Activated CD8-positive, alpha-beta T cell treated with anti-CD3 and anti-CD28 coated beads for 36 hours (primary cell): ENCODE results near the gene PLA2R1. TPM values are rescaled to one million over a fixed set of nuclear protein-coding genes. Genes with fewer than 3 reads are reported as not detected.

Experiments used
- ATAC-seq: fragments of 200-7000 bp; cut with Tn5 transposase; one replicate; pipeline ENCODE4 v1.10.0; 2021; ENCODE audit warnings: mild to moderate bottlenecking, moderate library complexity
- CTCF ChIA-PET: fragments of 350-600 bp; sonication (Branson Sonifier 250); formaldehyde crosslinking; loops from one replicate; lab custom pipeline; 2021; ENCODE audit warnings: antibody characterized with exemption; lab: Charles Lee
- POLR2A ChIA-PET: fragments of 350-600 bp; sonication (Branson Sonifier 250); formaldehyde crosslinking; loops from one replicate; lab custom pipeline; 2021; ENCODE audit warnings: antibody characterized with exemption; lab: Charles Lee
- DNase-seq: peaks from one replicate; pipeline ENCODE4 v3.0.0-alpha.2; 2020
- H3K27ac Mint-ChIP-seq: one replicate; pipeline ENCODE4 v1.8.0; 2021; ENCODE audit warnings: mild to moderate bottlenecking, mixed read lengths
- H3K27me3 Mint-ChIP-seq: one replicate; pipeline ENCODE4 v1.8.0; 2021; ENCODE audit warnings: mixed read lengths
- H3K36me3 Mint-ChIP-seq: one replicate; pipeline ENCODE4 v1.8.0; 2021; ENCODE audit warnings: low read depth, mixed read lengths
- H3K4me1 Mint-ChIP-seq: one replicate; pipeline ENCODE4 v1.8.0; 2021; ENCODE audit warnings: low read depth, mixed read lengths
- H3K4me3 Mint-ChIP-seq: one replicate; pipeline ENCODE4 v1.8.0; 2021; ENCODE audit warnings: mild to moderate bottlenecking, moderate library complexity, mixed read lengths
- H3K9me3 Mint-ChIP-seq: one replicate; pipeline ENCODE4 v1.8.0; 2021; ENCODE audit warnings: mixed read lengths
- intact Hi-C: fragments of 100-400 bp; cut with micrococcal nuclease; formaldehyde crosslinking; loops from one replicate; pipeline ENCODE4 v1.10.0; 2022
- total RNA-seq, 2 experiments: library from RNA; stranded (reverse); gene quantifications; one replicate each; pipeline ENCODE4 v1.2.3, GENCODE V29; 2021
- TF ChIP-seq, protein P1 (sequence below): fragments of 200-600 bp; IDR thresholded peaks from one replicate; pipeline ENCODE4 v1.8.0; 2022; ENCODE audit warnings: antibody characterized with exemption, mild to moderate bottlenecking

PLA2R1 gene
- total RNA-seq, 2 experiments from 2014 or later, result not detected

- DNase-seq (no peak), ATAC-seq (no peak)
- intact Hi-C loops, result no loop called here
- TF ChIP-seq, protein P1, sequence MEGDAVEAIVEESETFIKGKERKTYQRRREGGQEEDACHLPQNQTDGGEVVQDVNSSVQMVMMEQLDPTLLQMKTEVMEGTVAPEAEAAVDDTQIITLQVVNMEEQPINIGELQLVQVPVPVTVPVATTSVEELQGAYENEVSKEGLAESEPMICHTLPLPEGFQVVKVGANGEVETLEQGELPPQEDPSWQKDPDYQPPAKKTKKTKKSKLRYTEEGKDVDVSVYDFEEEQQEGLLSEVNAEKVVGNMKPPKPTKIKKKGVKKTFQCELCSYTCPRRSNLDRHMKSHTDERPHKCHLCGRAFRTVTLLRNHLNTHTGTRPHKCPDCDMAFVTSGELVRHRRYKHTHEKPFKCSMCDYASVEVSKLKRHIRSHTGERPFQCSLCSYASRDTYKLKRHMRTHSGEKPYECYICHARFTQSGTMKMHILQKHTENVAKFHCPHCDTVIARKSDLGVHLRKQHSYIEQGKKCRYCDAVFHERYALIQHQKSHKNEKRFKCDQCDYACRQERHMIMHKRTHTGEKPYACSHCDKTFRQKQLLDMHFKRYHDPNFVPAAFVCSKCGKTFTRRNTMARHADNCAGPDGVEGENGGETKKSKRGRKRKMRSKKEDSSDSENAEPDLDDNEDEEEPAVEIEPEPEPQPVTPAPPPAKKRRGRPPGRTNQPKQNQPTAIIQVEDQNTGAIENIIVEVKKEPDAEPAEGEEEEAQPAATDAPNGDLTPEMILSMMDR, result no peak
- Mint-ChIP-seq H3K4me3 (no peak overlapping the region), H3K27ac (no peak overlapping the region), H3K9me3 (no peaks in the 10 kb centered on the region), H3K36me3 (no peaks in the 10 kb centered on the region), H3K27me3 (peaks cover 22% of the 10 kb centered on the region), H3K4me1 (no peaks in the 10 kb centered on the region)
- CTCF ChIA-PET, result interaction anchor here (1.6 kb wide), 1 partner anchor 14 kb away, joined by 3 read pairs; no protein-coding TSS in a partner anchor
- POLR2A ChIA-PET, result interaction anchor here (0.6 kb wide), 1 partner anchor 982 kb away, joined by 3 read pairs; no protein-coding TSS in a partner anchor
These were observed 76.8 kb downstream of the PLA2R1 start for GRCh38 chr2:159985656-159986055.

- POLR2A ChIA-PET, result no interaction called here
- DNase-seq, result no peak
These were observed 78.4 kb downstream of the PLA2R1 start for GRCh38 chr2:159984034-159984433.

GRCh38 chr2:159982842-159983785 lies 79.3 kb downstream of the PLA2R1 start:
- no peak overlapping the region for H3K27ac Mint-ChIP-seq
- ATAC-seq (no peak), DNase-seq (no peak)
- H3K27me3 Mint-ChIP-seq, result peaks cover 14% of the 10 kb centered on the region
- no peak overlapping the region for H3K4me3 Mint-ChIP-seq
- no peaks in the 10 kb centered on the region for H3K4me1 Mint-ChIP-seq
- ChIA-PET POLR2A (no interaction called here), CTCF (interaction anchor here (1.4 kb wide), 1 partner anchor 39 kb away, joined by 3 read pairs; no protein-coding TSS in a partner anchor)
- no peaks in the 10 kb centered on the region for H3K36me3 Mint-ChIP-seq
- TF ChIP-seq, protein P1, result no peak
- intact Hi-C loops, result no loop called here
- no peaks in the 10 kb centered on the region for H3K9me3 Mint-ChIP-seq

More at GRCh38 chr2:159984034-159984433, 78.4 kb downstream of the PLA2R1 start:
- CTCF ChIA-PET, result interaction anchor here (1.0 to 1.4 kb wide), 2 partner anchors 38 to 148 kb away, joined by 3 read pairs; no protein-coding TSS in a partner anchor
- Mint-ChIP-seq H3K9me3 (no peaks in the 10 kb centered on the region), H3K36me3 (no peaks in the 10 kb centered on the region), H3K27me3 (peaks cover 19% of the 10 kb centered on the region), H3K4me1 (no peaks in the 10 kb centered on the region), H3K4me3 (no peak overlapping the region), H3K27ac (no peak overlapping the region)
- intact Hi-C loops, result no loop called here
- TF ChIP-seq, protein P1, result no peak
- no peak for ATAC-seq

DNA sequence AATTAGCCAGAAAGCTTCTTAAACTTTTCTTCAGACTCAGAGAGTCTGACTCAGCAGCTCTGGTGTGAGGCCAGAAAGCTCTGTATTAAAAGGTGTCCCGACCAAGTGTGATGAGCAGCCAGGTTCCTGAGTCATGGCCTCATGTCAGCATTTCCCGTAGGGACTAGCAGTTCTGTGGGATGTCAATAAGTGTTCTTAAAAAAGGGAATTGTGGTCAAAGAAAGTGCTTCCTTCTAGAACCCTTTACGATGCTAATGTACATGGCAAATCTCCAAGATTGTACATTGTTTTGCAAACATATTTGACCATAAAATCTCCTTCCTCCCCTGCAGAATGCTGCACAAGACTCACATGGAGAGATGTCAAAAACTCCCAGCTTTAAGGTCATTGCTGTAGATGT lies 80.1 kb downstream of the PLA2R1 start:
- Mint-ChIP-seq H3K4me1 (no peaks in the 10 kb centered on the region), H3K9me3 (no peaks in the 10 kb centered on the region), H3K27me3 (peaks cover 10% of the 10 kb centered on the region), H3K36me3 (no peaks in the 10 kb centered on the region), H3K4me3 (no peak overlapping the region), H3K27ac (no peak overlapping the region)
- ATAC-seq, result no peak
- CTCF ChIA-PET, result interaction anchor here (1.1 kb wide), 1 partner anchor 40 kb away, joined by 3 read pairs; no protein-coding TSS in a partner anchor
- DNase-seq, result no peak
- intact Hi-C loops, result no loop called here
- POLR2A ChIA-PET, result no interaction called here
- TF ChIP-seq, protein P1, result no peak
